GM06990 (cell line): Measurements from ENCODE around the gene ZNF527.

ENCODE experiments used
- DNase-seq: peaks from one replicate; pipeline ENCODE4 v3.0.0-alpha.2; 2011; ENCODE audit not compliant: insufficient read length; ENCODE audit errors: extremely low read depth
- H3K27me3 ChIP-seq: replicated peaks from 2 replicates; pipeline ENCODE4 v1.6.0; 2011; ENCODE audit warnings: low read length; ENCODE audit not compliant: control insufficient read depth, insufficient read depth
- H3K36me3 ChIP-seq: 2 replicates; pipeline ENCODE4 v1.5.1; 2011; ENCODE audit warnings: low read length; ENCODE audit not compliant: control insufficient read depth, insufficient read depth
- H3K4me3 ChIP-seq: replicated peaks from 2 replicates; pipeline ENCODE4 v1.5.1; 2011; ENCODE audit warnings: low read depth, mild to moderate bottlenecking, control low read depth, low read length
- TF ChIP-seq, protein P1 (sequence below): IDR thresholded peaks from 2 replicates; pipeline ENCODE4 v1.5.1; 2011; ENCODE audit warnings: low read length, control low read depth, mild to moderate bottlenecking, inconsistent platforms; ENCODE audit not compliant: insufficient read depth, poor library complexity, severe bottlenecking

Gene ZNF527

DNA sequence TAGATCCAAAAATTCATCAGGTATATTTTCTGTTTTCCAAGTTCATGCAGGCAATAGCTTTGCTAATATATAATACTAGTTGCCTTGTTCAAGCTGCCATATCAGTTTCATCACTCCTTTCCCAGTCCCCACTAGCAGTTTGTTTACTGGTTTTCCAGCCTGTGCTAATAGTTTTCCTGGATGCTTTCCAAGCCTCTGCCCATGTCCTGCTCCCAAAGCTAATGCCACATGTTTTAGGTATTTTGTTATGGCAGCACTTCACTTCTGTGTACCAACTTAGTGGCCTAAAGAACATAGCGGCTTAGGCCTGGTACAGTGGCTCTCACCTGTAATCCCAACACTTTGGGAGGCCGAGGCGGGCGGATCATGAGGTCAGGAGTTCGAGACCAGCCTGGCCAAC, 28.1 kb upstream of the ZNF527 start:
- Histone ChIP-seq H3K36me3 (peaks cover 4% of the 10 kb centered on the region), H3K4me3 (no peak overlapping the region), H3K27me3 (no peaks in the 10 kb centered on the region)
- TF ChIP-seq, protein P1, sequence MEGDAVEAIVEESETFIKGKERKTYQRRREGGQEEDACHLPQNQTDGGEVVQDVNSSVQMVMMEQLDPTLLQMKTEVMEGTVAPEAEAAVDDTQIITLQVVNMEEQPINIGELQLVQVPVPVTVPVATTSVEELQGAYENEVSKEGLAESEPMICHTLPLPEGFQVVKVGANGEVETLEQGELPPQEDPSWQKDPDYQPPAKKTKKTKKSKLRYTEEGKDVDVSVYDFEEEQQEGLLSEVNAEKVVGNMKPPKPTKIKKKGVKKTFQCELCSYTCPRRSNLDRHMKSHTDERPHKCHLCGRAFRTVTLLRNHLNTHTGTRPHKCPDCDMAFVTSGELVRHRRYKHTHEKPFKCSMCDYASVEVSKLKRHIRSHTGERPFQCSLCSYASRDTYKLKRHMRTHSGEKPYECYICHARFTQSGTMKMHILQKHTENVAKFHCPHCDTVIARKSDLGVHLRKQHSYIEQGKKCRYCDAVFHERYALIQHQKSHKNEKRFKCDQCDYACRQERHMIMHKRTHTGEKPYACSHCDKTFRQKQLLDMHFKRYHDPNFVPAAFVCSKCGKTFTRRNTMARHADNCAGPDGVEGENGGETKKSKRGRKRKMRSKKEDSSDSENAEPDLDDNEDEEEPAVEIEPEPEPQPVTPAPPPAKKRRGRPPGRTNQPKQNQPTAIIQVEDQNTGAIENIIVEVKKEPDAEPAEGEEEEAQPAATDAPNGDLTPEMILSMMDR, result no peak
- DNase-seq, result no peak

DNA sequence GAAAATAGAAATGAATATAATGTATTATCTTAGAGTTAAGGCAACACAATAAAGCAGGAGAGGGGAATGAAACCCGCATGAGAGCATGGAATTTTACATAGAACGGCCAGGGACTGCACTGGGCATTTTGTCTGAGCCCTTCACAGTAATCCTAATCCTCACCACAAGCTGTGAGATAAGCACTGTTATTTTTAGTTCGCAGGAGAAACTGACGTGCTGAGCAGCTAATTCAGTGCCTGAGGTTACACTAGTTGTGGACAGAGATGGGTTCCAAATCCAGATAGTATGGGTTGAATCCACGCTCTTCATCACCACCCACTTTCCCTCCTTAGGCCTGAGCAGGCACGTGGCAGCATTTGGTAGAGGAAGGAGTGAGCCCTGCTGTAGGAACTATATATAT, 24.8 kb upstream of the ZNF527 start:
- Histone ChIP-seq H3K4me3 (no peak overlapping the region), H3K36me3 (peaks cover 6% of the 10 kb centered on the region), H3K27me3 (no peaks in the 10 kb centered on the region)
- DNase-seq, result no peak
- TF ChIP-seq, protein P1, result no peak

GRCh38 chr19:37348060-37348459, 22.8 kb upstream of the ZNF527 start:
- Histone ChIP-seq H3K27me3 (no peaks in the 10 kb centered on the region), H3K4me3 (no peak overlapping the region), H3K36me3 (peaks cover 6% of the 10 kb centered on the region)
- no peak for DNase-seq
- TF ChIP-seq, protein P1, result no peak

GRCh38 chr19:37353968-37354367, 16.9 kb upstream of the ZNF527 start:
- Histone ChIP-seq H3K27me3 (no peaks in the 10 kb centered on the region), H3K4me3 (no peak overlapping the region), H3K36me3 (no peaks in the 10 kb centered on the region; the same call in 1 of the 2 replicates)
- DNase-seq, result no peak
- TF ChIP-seq, protein P1, result no peak

GRCh38 chr19:37355901-37356300, 15.0 kb upstream of the ZNF527 start:
- DNase-seq, result no peak
- Histone ChIP-seq H3K4me3 (no peak overlapping the region), H3K36me3 (no peaks in the 10 kb centered on the region; the same call in 1 of the 2 replicates)

More at GRCh38 chr19:37355901-37356300, 15.0 kb upstream of the ZNF527 start:
- no peaks in the 10 kb centered on the region for H3K27me3 ChIP-seq
- TF ChIP-seq, protein P1, result no peak
